Measurements from ENCODE around the gene PLAC9.

- TF ChIP-seq CTCF (IDR thresholded peaks at IDR 0.05) (no peak), POLR2A (IDR thresholded peaks at IDR 0.05) (no peak)
These were observed 50.9 kb downstream of the PLAC9 start for GRCh38 chr10:80183436-80183835.

All from breast epithelium (tissue), 3 donors.